ENCODE results near the gene PRPH.

Gene PRPH

GRCh38 chr12:49272790-49273725 lies 21.9 kb upstream of the PRPH start:
- H4K20me1 ChIP-seq (ENCODE audit: insufficient read depth, low read length), result peaks cover 39% of the 10 kb centered on the region
- H3K9me3 ChIP-seq (ENCODE audit: insufficient read depth, low read length, severe bottlenecking), result no peaks in the 10 kb centered on the region
- no peak overlapping the region for H2AFZ ChIP-seq (ENCODE audit: low read depth, low read length)
- H3K4me2 ChIP-seq (ENCODE audit: insufficient read depth, low read length), result no peak overlapping the region
- ATAC-seq (ENCODE audit: insufficient read depth, low read depth) (peak; percentile 25; the same call in 1 of the 3 replicates), DNase-seq (no peak)
- no peak overlapping the region for H3K9ac ChIP-seq (ENCODE audit: low read depth, low read length)
- H3K4me3 ChIP-seq (ENCODE audit: low read depth in 1 of 2, low read length in 2 of 2), result no peak overlapping the region
- TF ChIP-seq, protein P1, sequence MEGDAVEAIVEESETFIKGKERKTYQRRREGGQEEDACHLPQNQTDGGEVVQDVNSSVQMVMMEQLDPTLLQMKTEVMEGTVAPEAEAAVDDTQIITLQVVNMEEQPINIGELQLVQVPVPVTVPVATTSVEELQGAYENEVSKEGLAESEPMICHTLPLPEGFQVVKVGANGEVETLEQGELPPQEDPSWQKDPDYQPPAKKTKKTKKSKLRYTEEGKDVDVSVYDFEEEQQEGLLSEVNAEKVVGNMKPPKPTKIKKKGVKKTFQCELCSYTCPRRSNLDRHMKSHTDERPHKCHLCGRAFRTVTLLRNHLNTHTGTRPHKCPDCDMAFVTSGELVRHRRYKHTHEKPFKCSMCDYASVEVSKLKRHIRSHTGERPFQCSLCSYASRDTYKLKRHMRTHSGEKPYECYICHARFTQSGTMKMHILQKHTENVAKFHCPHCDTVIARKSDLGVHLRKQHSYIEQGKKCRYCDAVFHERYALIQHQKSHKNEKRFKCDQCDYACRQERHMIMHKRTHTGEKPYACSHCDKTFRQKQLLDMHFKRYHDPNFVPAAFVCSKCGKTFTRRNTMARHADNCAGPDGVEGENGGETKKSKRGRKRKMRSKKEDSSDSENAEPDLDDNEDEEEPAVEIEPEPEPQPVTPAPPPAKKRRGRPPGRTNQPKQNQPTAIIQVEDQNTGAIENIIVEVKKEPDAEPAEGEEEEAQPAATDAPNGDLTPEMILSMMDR (IDR thresholded peaks at IDR 0.05; ENCODE audit: borderline replicate concordance, extremely low read depth, low read length, poor library complexity, severe bottlenecking), result no peak
- TF ChIP-seq EZH2 (IDR thresholded peaks at IDR 0.05; ENCODE audit: borderline replicate concordance, low read depth, low read length, severe bottlenecking), result no peak
- no peak overlapping the region for H3K27ac ChIP-seq (ENCODE audit: low read length)
- H3K36me3 ChIP-seq (ENCODE audit: insufficient read depth, low read length), result peaks cover 53% of the 10 kb centered on the region
- peaks cover under 1% of the 10 kb centered on the region; the same call in 1 of the 2 replicates for H3K4me1 ChIP-seq (ENCODE audit: insufficient read depth, low read length)
- H3K27me3 ChIP-seq (ENCODE audit: insufficient read depth, low read length, poor library complexity), result no peaks in the 10 kb centered on the region
- H3K79me2 ChIP-seq (ENCODE audit: insufficient read depth, low read length), result peaks cover 24% of the 10 kb centered on the region

GRCh38 chr12:49273726-49274395 lies 21.1 kb upstream of the PRPH start:
- Histone ChIP-seq H4K20me1 (ENCODE audit: insufficient read depth, low read length) (peaks cover 32% of the 10 kb centered on the region), H3K36me3 (ENCODE audit: insufficient read depth, low read length) (peaks cover 46% of the 10 kb centered on the region), H3K4me2 (ENCODE audit: insufficient read depth, low read length) (no peak overlapping the region), H3K27me3 (ENCODE audit: insufficient read depth, low read length, poor library complexity) (no peaks in the 10 kb centered on the region), H3K9me3 (ENCODE audit: insufficient read depth, low read length, severe bottlenecking) (no peaks in the 10 kb centered on the region), H2AFZ (ENCODE audit: low read depth, low read length) (no peak overlapping the region), H3K4me1 (ENCODE audit: insufficient read depth, low read length) (no peaks in the 10 kb centered on the region; the same call in 1 of the 2 replicates), H3K79me2 (ENCODE audit: insufficient read depth, low read length) (peaks cover 16% of the 10 kb centered on the region), H3K27ac (ENCODE audit: low read length) (no peak overlapping the region), H3K4me3 (ENCODE audit: low read depth in 1 of 2, low read length in 2 of 2) (no peak overlapping the region), H3K9ac (ENCODE audit: low read depth, low read length) (no peak overlapping the region)
- DNase-seq (no peak), ATAC-seq (ENCODE audit: insufficient read depth, low read depth) (peak; percentile 14; the same call in 2 of the 3 replicates)
- TF ChIP-seq EZH2 (IDR thresholded peaks at IDR 0.05; ENCODE audit: borderline replicate concordance, low read depth, low read length, severe bottlenecking), result no peak
- TF ChIP-seq, protein P1 (IDR thresholded peaks at IDR 0.05; ENCODE audit: borderline replicate concordance, extremely low read depth, low read length, poor library complexity, severe bottlenecking), result no peak

DNA sequence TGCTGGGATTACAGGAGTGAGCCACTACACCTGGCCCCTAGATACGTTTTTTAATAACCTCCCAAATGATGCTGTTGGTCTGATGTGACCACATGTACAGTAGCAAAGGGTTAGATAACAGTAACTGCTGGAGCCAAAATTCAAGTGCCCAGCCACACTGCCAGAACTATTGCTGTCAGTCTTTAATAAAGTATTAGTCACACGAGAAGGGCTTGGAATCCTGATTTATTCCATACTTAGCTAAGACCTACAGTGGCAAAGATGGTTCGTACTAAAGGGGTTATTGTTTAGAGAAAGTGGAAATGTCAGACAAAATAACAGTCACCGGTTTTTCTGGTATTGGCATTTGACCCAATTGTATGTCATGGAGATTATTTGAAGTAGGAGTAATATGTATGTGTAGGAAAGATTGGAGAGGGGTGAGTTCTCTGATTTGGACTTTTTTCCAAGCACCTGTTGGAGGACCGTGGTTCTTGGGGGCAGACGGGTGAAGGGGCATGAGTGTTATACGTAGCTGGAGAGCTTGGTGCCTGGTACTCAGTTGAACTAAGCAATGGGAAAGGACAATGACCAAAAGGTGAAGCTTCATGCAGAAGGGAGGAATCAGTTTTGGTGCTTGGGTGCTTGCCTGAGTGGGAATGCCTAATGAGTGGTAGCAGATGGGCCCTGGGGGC lies 20.4 kb upstream of the PRPH start:
- H3K4me2 ChIP-seq (ENCODE audit: insufficient read depth, low read length), result no peak overlapping the region
- no peak overlapping the region for H3K9ac ChIP-seq (ENCODE audit: low read depth, low read length)
- no peak overlapping the region for H3K27ac ChIP-seq (ENCODE audit: low read length)
- H2AFZ ChIP-seq (ENCODE audit: low read depth, low read length), result no peak overlapping the region
- peaks cover 25% of the 10 kb centered on the region for H4K20me1 ChIP-seq (ENCODE audit: insufficient read depth, low read length)
- no peaks in the 10 kb centered on the region for H3K9me3 ChIP-seq (ENCODE audit: insufficient read depth, low read length, severe bottlenecking)
- no peaks in the 10 kb centered on the region for H3K27me3 ChIP-seq (ENCODE audit: insufficient read depth, low read length, poor library complexity)
- H3K79me2 ChIP-seq (ENCODE audit: insufficient read depth, low read length), result peaks cover 10% of the 10 kb centered on the region; the same call in 1 of the 2 replicates
- no peak overlapping the region for H3K4me3 ChIP-seq (ENCODE audit: low read depth in 1 of 2, low read length in 2 of 2)
- DNase-seq (no peak), ATAC-seq (ENCODE audit: insufficient read depth, low read depth) (0 out of 3 replicates have a peak, but pooled peaks have one; percentile 4)
- no peak for TF ChIP-seq EZH2 (IDR thresholded peaks at IDR 0.05; ENCODE audit: borderline replicate concordance, low read depth, low read length, severe bottlenecking)
- TF ChIP-seq, protein P1 (IDR thresholded peaks at IDR 0.05; ENCODE audit: borderline replicate concordance, extremely low read depth, low read length, poor library complexity, severe bottlenecking), result no peak
- no peaks in the 10 kb centered on the region for H3K4me1 ChIP-seq (ENCODE audit: insufficient read depth, low read length)
- peaks cover 40% of the 10 kb centered on the region for H3K36me3 ChIP-seq (ENCODE audit: insufficient read depth, low read length)

All from DND-41 (cell line).